IMR-90 (cell line): Measurements from ENCODE around the gene TBCD. TPM values are rescaled to one million over a fixed set of nuclear protein-coding genes. Genes with fewer than 3 reads are reported as not detected.

Source experiments
- ATAC-seq: fragments of 200-7000 bp; cut with Tn5 transposase; 2 replicates; pipeline ENCODE4 v1.9.1; 2020; ENCODE audit warnings: low read depth, mild to moderate bottlenecking, moderate library complexity
- BruUV-seq: library from RNA; stranded (reverse); fragments of 400-500 nt; replicated peaks from 2 replicates; lab custom pipeline; 2021; lab: Mats Ljungman, UMichigan
- CTCF ChIA-PET: fragments of 300-600 bp; formaldehyde crosslinking; extraction: SDS; loops from one replicate; lab custom pipeline; 2021; ENCODE audit warnings: antibody characterized with exemption; lab: Yijun Ruan, JAX
- POLR2A ChIA-PET: fragments of 300-600 bp; sonication (Branson Sonifier 250); formaldehyde crosslinking; loops from one replicate; lab custom pipeline; 2022; ENCODE audit warnings: antibody characterized with exemption; ENCODE audit not compliant: unreplicated experiment; lab: Charles Lee
- DNase-seq: peaks from one replicate; pipeline ENCODE4 v3.0.0; 2013
- H2AFZ ChIP-seq: replicated peaks from 2 replicates; pipeline ENCODE3; 2013; ENCODE audit warnings: low read length, mild to moderate bottlenecking; ENCODE audit not compliant: poor library complexity
- H2AK5ac ChIP-seq: 2 replicates; pipeline ENCODE4 v1.6.1; 2013; ENCODE audit warnings: low read depth, low read length, inconsistent platforms
- H2AK9ac ChIP-seq: replicated peaks from 2 replicates; pipeline ENCODE3; 2013; ENCODE audit warnings: mild to moderate bottlenecking, low read depth, low read length, moderate library complexity; ENCODE audit not compliant: poor library complexity
- H2BK120ac ChIP-seq: 2 replicates; pipeline ENCODE4 v1.6.1; 2013; ENCODE audit warnings: low read depth, low read length, inconsistent platforms
- H2BK15ac ChIP-seq: 3 replicates; pipeline ENCODE4 v1.6.1; 2013; ENCODE audit warnings: low read depth, low read length, inconsistent platforms
- H2BK20ac ChIP-seq: 2 replicates; pipeline ENCODE4 v1.6.1; 2013; ENCODE audit warnings: low read depth, mild to moderate bottlenecking, inconsistent platforms, low read length, moderate library complexity
- H2BK5ac ChIP-seq: 2 replicates; pipeline ENCODE4 v1.6.1; 2013; ENCODE audit warnings: mild to moderate bottlenecking, low read depth, low read length, inconsistent platforms; ENCODE audit not compliant: poor library complexity, severe bottlenecking
- H3K14ac ChIP-seq: replicated peaks from 2 replicates; pipeline ENCODE4 v1.6.1; 2013; ENCODE audit warnings: low read depth, low read length, inconsistent platforms
- H3K18ac ChIP-seq: 2 replicates; pipeline ENCODE4 v1.6.1; 2013; ENCODE audit warnings: low read depth, low read length, control low read depth
- H3K23ac ChIP-seq: 2 replicates; pipeline ENCODE4 v1.6.1; 2013; ENCODE audit warnings: low read depth, low read length, inconsistent platforms
- H3K27ac ChIP-seq: 2 replicates; pipeline ENCODE4 v1.5.1; 2013; ENCODE audit warnings: mild to moderate bottlenecking, control low read depth, low read length; ENCODE audit not compliant: insufficient read depth
- H3K27me3 ChIP-seq: 2 replicates; pipeline ENCODE4 v1.6.1; 2013; ENCODE audit warnings: low read length; ENCODE audit not compliant: control insufficient read depth, insufficient read depth
- H3K36me3 ChIP-seq: 2 replicates; pipeline ENCODE4 v1.6.1; 2013; ENCODE audit warnings: low read length, mixed read lengths; ENCODE audit not compliant: control insufficient read depth, insufficient read depth
- H3K4ac ChIP-seq: 2 replicates; pipeline ENCODE4 v1.6.1; 2013; ENCODE audit warnings: low read depth, low read length, inconsistent platforms
- H3K4me1 ChIP-seq: 2 replicates; pipeline ENCODE4 v1.6.1; 2013; ENCODE audit warnings: low read length, mixed read lengths; ENCODE audit not compliant: control insufficient read depth, insufficient read depth
- H3K4me2 ChIP-seq: 2 replicates; pipeline ENCODE4 v1.6.1; 2013; ENCODE audit warnings: low read depth, mild to moderate bottlenecking, control low read depth, low read length, moderate library complexity
- H3K4me3 ChIP-seq: 2 replicates; pipeline ENCODE4 v1.5.1; 2013; ENCODE audit warnings: low read depth, mild to moderate bottlenecking, control low read depth, low read length, moderate library complexity; ENCODE audit not compliant: insufficient read depth
- H3K56ac ChIP-seq: 2 replicates; pipeline ENCODE4 v1.6.1; 2013; ENCODE audit warnings: low read length, inconsistent platforms; ENCODE audit not compliant: insufficient read depth; ENCODE audit errors: extremely low read depth
- H3K79me1 ChIP-seq, 2 experiments: 2 replicates each; pipeline ENCODE4 v1.6.1; 2013; ENCODE audit warnings: low read length in 2 of 2, inconsistent platforms in 1 of 2, low read depth in 1 of 2
- H3K9ac ChIP-seq: 2 replicates; pipeline ENCODE4 v1.6.1; 2013; ENCODE audit warnings: low read depth, low read length, control low read depth
- H3K9me1 ChIP-seq: 2 replicates; pipeline ENCODE4 v1.6.1; 2013; ENCODE audit warnings: low read length, inconsistent platforms; ENCODE audit not compliant: insufficient read depth
- H3K9me3 ChIP-seq: 2 replicates; pipeline ENCODE4 v1.6.1; 2013; ENCODE audit warnings: low read length; ENCODE audit not compliant: control insufficient read depth, insufficient read depth
- H4K20me1 ChIP-seq: 2 replicates; pipeline ENCODE4 v1.6.1; 2013; ENCODE audit warnings: low read length, inconsistent platforms; ENCODE audit not compliant: insufficient read depth
- H4K5ac ChIP-seq: 2 replicates; pipeline ENCODE4 v1.6.1; 2013; ENCODE audit warnings: mild to moderate bottlenecking, low read depth, low read length, control low read depth
- H4K8ac ChIP-seq, 2 experiments: 2 replicates each; pipeline ENCODE4 v1.6.1; 2013; ENCODE audit warnings: low read depth in 2 of 2, low read length in 2 of 2, control low read depth in 1 of 2, inconsistent platforms in 1 of 2
- H4K91ac ChIP-seq: 2 replicates; pipeline ENCODE4 v1.6.1; 2013; ENCODE audit warnings: low read depth, low read length, inconsistent platforms; ENCODE audit not compliant: insufficient read depth
- BHLHE40 ChIP-seq: fragments of 150-350 bp; IDR thresholded peaks from 2 replicates; pipeline ENCODE4 v1.6.1; 2016; ENCODE audit warnings: mild to moderate bottlenecking, low read depth, low read length
- CEBPB ChIP-seq: IDR thresholded peaks from 2 replicates; pipeline ENCODE4 v1.6.1; 2012; ENCODE audit warnings: low read depth, low read length, improper control_type of control experiment
- CHD1 ChIP-seq: IDR thresholded peaks from 2 replicates; pipeline ENCODE4 v1.6.1; 2012; ENCODE audit warnings: low read depth, low read length, improper control_type of control experiment
- CTCF ChIP-seq: conservative IDR thresholded peaks from 2 replicates; pipeline ENCODE4 v1.5.1; 2012; ENCODE audit warnings: mild to moderate bottlenecking, low read depth, low read length, improper control_type of control experiment
- FOS ChIP-seq: fragments of 150-350 bp; IDR thresholded peaks from 2 replicates; pipeline ENCODE4 v1.6.1; 2016; ENCODE audit warnings: low read depth, low read length
- MAFK ChIP-seq: IDR thresholded peaks from 2 replicates; pipeline ENCODE4 v1.6.1; 2012; ENCODE audit warnings: low read depth, low read length, improper control_type of control experiment
- MAZ ChIP-seq: IDR thresholded peaks from 2 replicates; pipeline ENCODE4 v1.6.1; 2012; ENCODE audit warnings: low read depth, mild to moderate bottlenecking, low read length, improper control_type of control experiment, moderate library complexity, borderline replicate concordance
- MXI1 ChIP-seq: IDR thresholded peaks from 2 replicates; pipeline ENCODE4 v1.6.1; 2012; ENCODE audit warnings: low read depth, mild to moderate bottlenecking, low read length, moderate library complexity, borderline replicate concordance
- NFE2L2 ChIP-seq: fragments of 150-350 bp; IDR thresholded peaks from 2 replicates; pipeline ENCODE4 v1.6.1; 2016; ENCODE audit warnings: low read depth, mild to moderate bottlenecking, low read length
- RAD21 ChIP-seq: IDR thresholded peaks from 2 replicates; pipeline ENCODE4 v1.6.1; 2012; ENCODE audit warnings: low read length, improper control_type of control experiment
- RCOR1 ChIP-seq: IDR thresholded peaks from 2 replicates; pipeline ENCODE4 v1.6.1; 2012; ENCODE audit warnings: mild to moderate bottlenecking, low read length, improper control_type of control experiment; ENCODE audit not compliant: insufficient replicate concordance
- RFX5 ChIP-seq: IDR thresholded peaks from 2 replicates; pipeline ENCODE4 v1.8.0; 2012; ENCODE audit warnings: low read depth, mild to moderate bottlenecking, low read length, moderate library complexity
- SMC3 ChIP-seq: fragments of 150-350 bp; IDR thresholded peaks from 2 replicates; pipeline ENCODE4 v1.6.1; 2016; ENCODE audit warnings: low read depth, mild to moderate bottlenecking, antibody characterized with exemption, low read length, moderate library complexity
- USF2 ChIP-seq: fragments of 150-350 bp; IDR thresholded peaks from 2 replicates; pipeline ENCODE4 v1.6.1; 2017; ENCODE audit warnings: mild to moderate bottlenecking, antibody characterized with exemption, low read length, low read depth
- WGBS, 2 experiments: methylation state at CpG; one replicate each; pipeline versions ENCODE4 v1.1.5 to v1.1.7; 2013; ENCODE audit warnings: missing lambda C conversion rate in 2 of 2; ENCODE audit not compliant: insufficient read length in 1 of 2; ENCODE audit errors: extremely low coverage in 2 of 2; 5-methylcytosine and 5-hydroxymethylcytosine counted together
- dilution Hi-C: fragments of 300-500 bp; cut with HindIII; formaldehyde crosslinking; loops from one replicate; pipeline ENCODE4 v1.14.3; 2018; ENCODE audit warnings: low sequenced_read_pairs; ENCODE audit not compliant: unreplicated experiment
- in situ Hi-C: fragments of 300-500 bp; cut with MboI; formaldehyde crosslinking; loops from 3 replicates; pipeline ENCODE4 v1.14.3; 2019; ENCODE audit warnings: low sequenced_read_pairs, inconsistent platforms, mixed read lengths
- intact Hi-C: fragments of 100-400 bp; cut with micrococcal nuclease; formaldehyde crosslinking; loops from 2 replicates; pipeline ENCODE4 v1.10.0; 2022
- polyA plus RNA-seq, 3 experiments: library from polyadenylated mRNA; depleted of rRNA; stranded (reverse); fragments of >200 nt; gene quantifications; 2 replicates each; pipeline ENCODE4 v1.2.3, GENCODE V29; 2012; ENCODE audit warnings: low replicate concordance in 1 of 3
- total RNA-seq: library from RNA; depleted of rRNA; stranded (reverse); fragments of >200 nt; gene quantifications from 2 replicates; pipeline ENCODE4 v1.2.3, GENCODE V29; 2012

TBCD gene
- total and polyA plus RNA-seq, 2 of the 4 experiments (the other 2 are of a cell fraction): 21.9 to 54.5 TPM

DNA sequence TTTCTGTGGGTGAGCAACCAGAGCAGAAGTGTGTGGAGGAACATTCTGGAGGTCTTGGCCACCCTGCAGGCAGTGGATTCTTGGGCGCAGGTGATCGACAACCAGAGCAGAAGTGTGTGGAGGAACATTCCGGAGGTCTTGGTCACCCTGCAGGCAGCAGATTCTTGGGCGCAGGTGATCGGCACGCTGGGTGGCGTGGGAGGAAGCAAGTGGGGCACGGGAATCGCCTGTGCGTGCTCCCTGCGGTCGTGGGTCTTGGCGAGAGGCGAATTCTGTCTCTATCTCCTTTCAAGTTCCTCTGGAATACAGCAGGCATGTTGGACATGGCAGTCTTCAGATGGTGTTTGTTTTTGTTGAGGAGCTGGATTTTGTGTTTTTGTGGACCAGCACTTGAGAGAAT, 118.7 kb downstream of the TBCD start:
- H2AFZ ChIP-seq: no peak overlapping the region
- no peak overlapping the region for H4K91ac ChIP-seq
- dilution Hi-C loops: no loop called here
- H3K4me1 ChIP-seq: peaks cover 9% of the 10 kb centered on the region
- no TSS peak for BruUV-seq
- H3K14ac ChIP-seq: no peak overlapping the region
- DNase-seq (no peak), ATAC-seq (no peak)
- peaks cover 3% of the 10 kb centered on the region; the same call in 1 of the 2 replicates for H4K20me1 ChIP-seq
- 0 out of 2 replicates have a peak overlapping the region, but pooled peaks have one; percentile 9 for H2AK5ac ChIP-seq
- H3K23ac ChIP-seq: no peak overlapping the region
- H2BK5ac ChIP-seq: no peak overlapping the region
- in situ Hi-C loops: no loop called here
- H4K8ac ChIP-seq: no peak overlapping the region
- H3K9ac ChIP-seq: no peak overlapping the region
- no peak overlapping the region for H4K5ac ChIP-seq
- no peak overlapping the region for H3K56ac ChIP-seq
- POLR2A ChIA-PET: no interaction called here
- peaks cover 4 to 42% of the 10 kb centered on the region in 2 experiments for H3K79me1 ChIP-seq
- 0 out of 2 replicates have a peak, but pooled peaks cover 5% of the 10 kb centered on the region for H3K9me1 ChIP-seq
- H3K27ac ChIP-seq: no peak overlapping the region
- no peaks in the 10 kb centered on the region for H3K27me3 ChIP-seq
- intact Hi-C loops: no loop called here
- H2AK9ac ChIP-seq: no peak overlapping the region
- peaks cover 13% of the 10 kb centered on the region for H3K36me3 ChIP-seq
- no peak overlapping the region for H3K4me3 ChIP-seq
- H2BK20ac ChIP-seq: no peak overlapping the region
- no peaks in the 10 kb centered on the region for H3K9me3 ChIP-seq
- no peak overlapping the region for H3K4me2 ChIP-seq
- H3K4ac ChIP-seq: no peak overlapping the region
- TF ChIP-seq MAFK (no peak), MAZ (no peak), SMC3 (no peak), RFX5 (no peak), USF2 (no peak), MXI1 (no peak), RAD21 (no peak), CEBPB (no peak), CTCF (no peak), BHLHE40 (no peak), RCOR1 (no peak), FOS (no peak), NFE2L2 (no peak), CHD1 (no peak)
- H2BK15ac ChIP-seq: no peak overlapping the region
- H2BK120ac ChIP-seq: no peak overlapping the region
- CTCF ChIA-PET: no interaction called here
- no peak overlapping the region for H3K18ac ChIP-seq
- WGBS, 2 experiments: 90% methylated on average over 3 of the region's 14 CpGs; no CpG with 5 or more reads in 1 of the 2 experiments
